Vagina (tissue), 2 donors: ENCODE results near the gene EML1. TPM values are rescaled to one million over a fixed set of nuclear protein-coding genes. Genes with fewer than 3 reads are reported as not detected.

Source experiments
- DNase-seq, 2 donors: peaks; one replicate each; pipeline ENCODE4 v3.0.0-alpha.2; 2017; ENCODE audit errors: extremely low spot score in 2 of 2
- H3K27ac ChIP-seq: fragments of 200-600 bp; sonication (generic); one replicate; pipeline ENCODE4 v1.5.1; 2019
- H3K27me3 ChIP-seq: fragments of 200-600 bp; sonication (generic); one replicate; pipeline ENCODE4 v1.5.1; 2019
- H3K36me3 ChIP-seq, 2 donors: fragments of 200-600 bp; sonication (generic); one replicate each; pipeline ENCODE4 v1.5.1; 2017 to 2019
- H3K4me1 ChIP-seq: fragments of 200-600 bp; sonication (generic); one replicate; pipeline ENCODE4 v1.5.1; 2019
- H3K4me3 ChIP-seq, 2 donors: fragments of 200-600 bp; sonication (generic); 1 replicate in 1 of 2; 2 replicates in 1 of 2; pipeline ENCODE4 v1.5.1; 2016 to 2019
- H3K9me3 ChIP-seq: fragments of 200-600 bp; sonication (generic); one replicate; pipeline ENCODE4 v1.5.1; 2019
- CTCF ChIP-seq, 3 experiments: fragments of 450-650 bp in 2 of 3; fragments of 200-600 bp in 1 of 3; sonication (generic) in 1 of 3; IDR thresholded peaks; one replicate each; pipeline ENCODE4 v1.5.1; 2017 to 2019; ENCODE audit warnings: antibody characterized with exemption in 3 of 3, mild to moderate bottlenecking in 2 of 3, moderate library complexity in 2 of 3
- POLR2A ChIP-seq, 2 donors: fragments of 450-650 bp; IDR thresholded peaks; one replicate each; pipeline ENCODE4 v1.6.1; 2017; ENCODE audit warnings: antibody characterized with exemption in 2 of 2, mild to moderate bottlenecking in 2 of 2, moderate library complexity in 2 of 2
- POLR2AphosphoS5 ChIP-seq, 2 donors: sonication (generic); formaldehyde crosslinking; IDR thresholded peaks; one replicate each; pipeline ENCODE4 v1.9.0; 2017; ENCODE audit warnings: antibody characterized with exemption in 2 of 2, mild to moderate bottlenecking in 2 of 2, low read depth in 1 of 2; ENCODE audit not compliant: insufficient read depth in 1 of 2
- intact Hi-C: fragments of 100-400 bp; cut with DNase I; formaldehyde crosslinking; loops from one replicate; pipeline ENCODE4 v1.15.1; 2023
- total RNA-seq: library from RNA; depleted of rRNA; stranded (reverse); fragments of >200 nt; gene quantifications from one replicate; pipeline ENCODE4 v1.2.3, GENCODE V29; 2016

EML1 gene
- total RNA-seq, 1 donor from 2014 or later: 32.7 TPM

GRCh38 chr14:99824776-99825175, 31.6 kb downstream of the EML1 start:
- H3K4me3 ChIP-seq: no peak overlapping the region
- H3K9me3 ChIP-seq: no peaks in the 10 kb centered on the region
- TF ChIP-seq POLR2AphosphoS5 (IDR thresholded peaks at IDR 0.05; ENCODE audit: insufficient read depth in 1 of 2, low read depth in 1 of 2) (no peak), POLR2A (IDR thresholded peaks at IDR 0.05) (no peak), CTCF (IDR thresholded peaks at IDR 0.05) (no peak)
- peaks cover 10% of the 10 kb centered on the region for H3K4me1 ChIP-seq
- intact Hi-C loops: no loop called here
- no peak overlapping the region for H3K27ac ChIP-seq
- H3K36me3 ChIP-seq: no peaks in the 10 kb centered on the region
- H3K27me3 ChIP-seq: no peaks in the 10 kb centered on the region
- DNase-seq: no peak

DNA sequence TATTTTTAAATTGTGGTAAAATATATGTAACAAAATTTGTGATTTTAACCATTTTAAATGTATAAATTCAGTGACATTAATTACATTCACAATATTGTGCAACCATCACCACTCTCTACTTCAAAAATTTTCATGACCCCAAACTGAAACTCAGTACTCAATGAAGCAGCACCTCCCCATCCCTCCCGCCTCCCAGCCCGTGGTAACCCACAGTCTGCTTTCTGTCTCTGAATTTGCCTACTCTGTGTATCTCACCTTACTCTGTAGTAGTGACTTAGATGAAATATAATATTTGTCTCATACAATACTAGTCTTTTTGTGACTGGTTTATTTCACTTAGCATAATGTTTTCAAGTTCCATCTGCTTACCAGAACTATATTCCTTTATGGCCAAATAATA, 36.2 kb downstream of the EML1 start:
- no peak for DNase-seq
- TF ChIP-seq POLR2A (IDR thresholded peaks at IDR 0.05) (no peak), POLR2AphosphoS5 (IDR thresholded peaks at IDR 0.05; ENCODE audit: insufficient read depth in 1 of 2, low read depth in 1 of 2) (no peak), CTCF (IDR thresholded peaks at IDR 0.05) (no peak)
- Histone ChIP-seq H3K4me3 (no peak overlapping the region), H3K27me3 (no peaks in the 10 kb centered on the region), H3K36me3 (no peaks in the 10 kb centered on the region), H3K4me1 (no peaks in the 10 kb centered on the region), H3K27ac (no peak overlapping the region), H3K9me3 (no peaks in the 10 kb centered on the region)
- intact Hi-C loops: no loop called here

DNA sequence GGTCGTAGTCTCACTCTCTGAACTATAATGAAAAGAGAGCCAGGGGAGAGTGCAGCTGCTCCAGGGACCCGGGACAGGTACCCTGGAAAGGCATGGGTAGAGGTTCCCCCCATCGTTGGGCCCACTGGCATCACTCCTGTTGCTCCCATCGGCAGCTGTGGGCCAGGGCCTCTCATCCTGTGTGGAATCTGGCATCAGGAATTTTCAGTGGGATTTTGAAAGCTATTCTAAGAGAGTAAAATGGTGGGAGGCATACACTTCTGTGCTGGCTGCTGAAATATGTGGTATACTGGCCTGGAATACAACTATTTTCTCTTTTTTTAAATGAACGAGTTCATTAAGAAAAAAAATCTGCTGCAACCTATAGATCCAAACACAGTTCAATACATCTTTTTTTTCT, 38.1 kb downstream of the EML1 start:
- intact Hi-C loops: no loop called here
- no peak for DNase-seq

DNA sequence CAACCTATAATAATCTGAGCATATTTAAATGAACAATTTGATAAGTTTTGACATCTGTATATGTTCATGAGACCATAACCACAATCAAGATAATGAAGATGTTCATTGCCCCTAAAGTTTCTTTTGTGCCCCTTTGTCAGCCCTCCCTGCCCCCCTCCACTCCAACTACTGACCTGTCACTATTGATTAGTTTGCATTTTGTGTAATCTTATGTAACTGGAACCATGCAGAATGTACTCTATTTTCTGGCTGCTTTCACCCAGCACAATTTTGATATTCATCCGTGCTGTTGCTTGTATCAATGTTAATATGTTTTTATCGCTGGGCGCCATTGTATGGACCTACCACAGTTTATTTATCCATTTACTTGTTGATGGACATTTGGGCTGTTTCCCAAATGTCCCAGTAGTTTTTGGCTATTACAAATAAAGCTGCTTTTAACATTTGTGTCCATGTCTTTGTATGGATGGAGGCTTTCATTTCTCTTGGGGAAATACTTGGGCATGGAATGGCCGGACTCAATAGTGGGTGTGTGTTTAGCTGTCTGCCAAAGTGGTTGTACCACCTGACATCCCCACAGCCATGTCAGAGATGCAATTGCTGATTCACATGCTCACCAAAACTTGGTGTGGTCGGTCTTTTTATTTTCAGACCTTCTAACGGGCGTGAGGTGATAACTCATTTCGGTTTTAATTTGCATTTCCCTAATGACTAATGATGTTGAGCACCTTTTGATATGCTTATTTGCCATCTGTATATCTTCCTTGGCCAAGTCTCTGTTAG, 38.9 kb downstream of the EML1 start:
- Histone ChIP-seq H3K4me1 (no peaks in the 10 kb centered on the region), H3K4me3 (no peak overlapping the region), H3K27ac (no peak overlapping the region), H3K27me3 (no peaks in the 10 kb centered on the region), H3K36me3 (no peaks in the 10 kb centered on the region), H3K9me3 (no peaks in the 10 kb centered on the region)
- intact Hi-C loops: no loop called here
- TF ChIP-seq CTCF (IDR thresholded peaks at IDR 0.05) (no peak), POLR2A (IDR thresholded peaks at IDR 0.05) (no peak), POLR2AphosphoS5 (IDR thresholded peaks at IDR 0.05; ENCODE audit: insufficient read depth in 1 of 2, low read depth in 1 of 2) (no peak)
- no peak for DNase-seq

More for the DNA sequence above, 38.1 kb downstream of the EML1 start:
- TF ChIP-seq POLR2AphosphoS5 (IDR thresholded peaks at IDR 0.05; ENCODE audit: insufficient read depth in 1 of 2, low read depth in 1 of 2) (no peak), CTCF (IDR thresholded peaks at IDR 0.05) (no peak), POLR2A (IDR thresholded peaks at IDR 0.05) (no peak)
- no peak overlapping the region for H3K27ac ChIP-seq
- no peak overlapping the region for H3K4me3 ChIP-seq
- H3K36me3 ChIP-seq: no peaks in the 10 kb centered on the region
- no peaks in the 10 kb centered on the region for H3K9me3 ChIP-seq
- H3K27me3 ChIP-seq: no peaks in the 10 kb centered on the region
- no peaks in the 10 kb centered on the region for H3K4me1 ChIP-seq

DNA sequence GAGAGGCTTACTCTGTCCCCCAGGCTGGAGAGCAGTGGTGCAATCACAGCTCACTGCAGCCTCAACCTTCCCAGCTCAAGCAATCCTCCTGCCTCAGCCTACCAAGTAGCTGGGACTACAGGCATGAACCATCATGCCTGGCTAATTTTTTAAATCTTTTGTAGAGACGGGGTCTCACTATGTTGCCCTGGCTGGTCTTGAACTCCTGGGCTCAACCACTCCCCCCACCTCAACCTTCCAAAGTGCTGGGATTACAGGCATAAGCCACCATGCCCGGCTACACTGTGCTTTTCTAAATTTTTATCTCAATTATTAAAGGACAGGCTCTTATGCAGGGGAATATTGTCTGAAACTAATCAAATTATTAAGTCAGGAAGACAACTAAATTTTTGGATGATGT, 44.6 kb downstream of the EML1 start:
- no peak overlapping the region for H3K4me3 ChIP-seq
- intact Hi-C loops: no loop called here
- H3K4me1 ChIP-seq: peaks cover 10% of the 10 kb centered on the region
- H3K27me3 ChIP-seq: no peaks in the 10 kb centered on the region
- no peaks in the 10 kb centered on the region for H3K9me3 ChIP-seq
- H3K36me3 ChIP-seq: no peaks in the 10 kb centered on the region
- no peak overlapping the region for H3K27ac ChIP-seq
- DNase-seq: no peak
- TF ChIP-seq CTCF (IDR thresholded peaks at IDR 0.05) (no peak), POLR2A (IDR thresholded peaks at IDR 0.05) (no peak), POLR2AphosphoS5 (IDR thresholded peaks at IDR 0.05; ENCODE audit: insufficient read depth in 1 of 2, low read depth in 1 of 2) (no peak)
